ENCODE results near the gene CRIP1.

CRIP1 gene, protein sequence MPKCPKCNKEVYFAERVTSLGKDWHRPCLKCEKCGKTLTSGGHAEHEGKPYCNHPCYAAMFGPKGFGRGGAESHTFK

DNA sequence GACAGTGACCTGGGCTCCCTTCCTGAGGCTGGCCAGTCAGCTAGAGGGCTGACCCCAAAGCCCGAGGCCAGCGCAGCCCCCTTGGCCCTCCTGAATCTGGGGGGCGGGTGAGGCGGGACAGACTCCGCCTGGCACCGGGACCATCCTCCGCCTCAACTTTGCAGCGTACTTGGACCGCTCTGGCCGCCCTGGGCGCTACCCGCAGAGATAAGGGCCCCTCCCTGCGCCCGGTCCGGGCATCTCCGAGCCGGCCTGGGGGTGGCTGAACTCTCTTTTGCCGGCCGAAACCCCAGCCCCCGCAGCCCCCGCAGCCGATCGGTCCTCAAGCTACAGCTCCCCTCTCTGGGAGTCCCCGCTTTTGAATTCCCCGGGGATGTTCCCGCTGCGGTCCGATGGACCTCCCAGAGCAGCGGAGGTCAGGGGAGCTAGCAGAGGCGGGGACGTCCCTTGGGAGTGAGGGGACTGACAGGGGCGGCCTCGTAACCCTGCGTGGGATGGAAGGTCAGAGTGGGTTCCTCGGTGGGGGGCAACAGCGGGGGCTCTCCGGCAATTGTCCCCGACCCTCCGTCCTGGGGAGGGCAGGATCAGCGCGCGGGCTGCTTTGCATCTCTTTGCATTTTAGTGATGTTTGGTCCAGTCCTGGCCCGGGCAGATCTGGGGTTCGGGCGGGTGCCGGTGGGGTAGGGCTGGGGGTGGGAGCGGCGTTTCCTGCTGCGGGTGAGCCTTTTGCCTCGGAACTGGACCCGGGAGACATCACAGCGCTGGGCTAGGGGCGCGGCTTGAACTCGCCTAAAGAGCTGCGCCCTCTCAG lies at the start of gene CRIP1:
TSS of gene CRIP1 (plus strand) at position 724 of the 811 bp plus-strand sequence. CDS start 374 bp downstream, outside the sequence.
- no peak for DNase-seq (ENCODE audit: low spot score)

DNA sequence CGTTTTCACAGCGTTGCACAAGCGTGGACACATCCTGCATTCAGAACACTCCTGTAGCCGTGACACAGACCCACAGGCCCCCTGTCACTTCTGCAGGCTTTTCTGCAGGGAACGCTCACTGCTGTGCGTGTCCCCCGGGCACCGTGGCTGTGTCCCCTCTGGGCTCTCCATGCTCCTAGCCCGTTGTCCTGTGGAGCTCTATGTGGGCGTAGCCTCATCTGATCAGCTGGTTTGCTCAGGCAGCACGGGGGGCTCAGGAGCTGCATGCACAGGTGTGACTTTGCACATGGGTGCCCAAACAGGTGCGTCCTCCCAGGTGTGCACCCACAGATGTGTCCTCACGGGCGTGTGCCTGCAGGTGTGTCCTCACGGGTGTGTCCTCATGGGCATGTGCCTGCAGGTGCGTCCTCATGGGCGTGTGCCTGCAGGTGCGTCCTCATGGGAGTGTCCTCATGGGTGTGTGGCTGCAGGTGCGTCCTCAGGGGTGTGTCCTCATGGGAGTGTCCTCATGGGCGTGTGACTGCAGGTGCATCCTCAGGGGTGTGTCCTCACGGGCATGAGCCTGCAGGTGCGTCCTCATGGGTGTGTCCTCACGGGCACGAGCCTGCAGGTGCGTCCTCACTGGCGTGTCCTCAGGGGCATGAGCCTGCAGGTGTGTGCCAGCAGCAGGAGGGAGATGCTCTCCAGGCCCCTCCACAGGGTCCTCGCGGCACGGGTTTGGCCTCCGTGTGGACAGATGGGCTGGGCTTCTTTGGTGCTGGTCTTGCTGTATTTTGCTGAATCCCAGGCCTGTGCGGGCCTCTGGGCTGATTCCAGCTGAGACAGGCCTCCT lies 49.6 kb upstream of the CRIP1 start:
- DNase-seq (ENCODE audit: low spot score), result no peak

DNA sequence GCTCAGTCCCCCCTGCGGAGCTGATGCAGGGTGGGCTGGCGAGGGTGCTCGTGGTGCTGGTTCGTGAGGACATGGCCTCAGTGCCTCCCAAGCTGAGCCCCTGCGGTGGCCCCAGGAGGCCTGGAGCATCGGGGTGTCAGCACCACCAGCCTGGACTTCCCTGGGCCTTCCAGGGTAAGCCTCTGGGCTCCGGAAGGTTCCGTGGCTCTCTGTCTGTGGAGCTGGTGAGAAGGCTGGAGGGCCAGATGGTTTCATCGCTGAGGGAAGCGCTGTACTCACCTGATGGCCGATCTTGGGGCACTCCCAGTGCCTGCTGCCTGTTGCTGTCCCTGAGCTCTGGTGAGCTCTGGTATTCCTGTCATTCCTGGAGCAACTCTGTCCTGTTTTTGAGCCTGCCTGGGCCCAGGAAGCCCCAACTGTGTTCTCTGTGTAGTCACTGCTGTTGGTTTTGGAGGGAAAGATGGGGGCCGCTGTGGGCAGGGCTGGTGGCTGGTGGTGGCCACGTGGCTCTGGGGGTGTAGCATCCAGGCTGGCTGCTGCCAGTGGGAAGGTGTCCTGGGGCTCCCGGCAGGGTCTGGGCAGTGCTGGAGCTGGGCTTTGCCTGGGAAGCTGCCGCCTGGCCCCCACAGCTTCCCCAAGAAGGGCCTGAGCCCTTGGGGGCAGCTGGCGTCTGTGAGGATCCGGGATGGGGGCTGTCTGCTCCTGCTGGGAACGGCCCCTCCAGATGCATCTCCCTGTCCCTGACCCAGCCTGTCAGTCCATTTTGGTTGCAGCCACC lies 48.8 kb upstream of the CRIP1 start:
- DNase-seq (ENCODE audit: low spot score), result no peak

DNA sequence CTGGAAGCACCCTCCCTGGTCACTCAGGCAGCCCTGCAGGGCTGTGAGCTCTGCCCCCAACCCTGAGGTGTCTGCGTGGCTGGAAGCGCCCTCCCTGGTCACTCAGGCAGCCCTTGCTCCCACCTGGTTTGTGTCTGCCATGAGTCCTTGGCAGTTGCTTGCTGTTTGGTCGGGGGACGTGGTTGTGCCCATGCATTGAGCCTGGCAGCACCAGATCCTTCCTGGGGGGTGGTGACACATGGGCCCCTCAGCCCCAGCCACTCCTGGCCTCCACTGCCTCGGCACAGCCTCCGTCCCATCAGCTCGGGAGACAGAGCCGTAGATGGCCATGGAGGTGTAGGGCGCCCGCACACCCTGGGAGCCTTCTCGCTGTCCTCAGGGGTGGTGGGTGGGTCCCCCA lies 47.5 kb upstream of the CRIP1 start:
- DNase-seq (ENCODE audit: low spot score), result no peak

DNA sequence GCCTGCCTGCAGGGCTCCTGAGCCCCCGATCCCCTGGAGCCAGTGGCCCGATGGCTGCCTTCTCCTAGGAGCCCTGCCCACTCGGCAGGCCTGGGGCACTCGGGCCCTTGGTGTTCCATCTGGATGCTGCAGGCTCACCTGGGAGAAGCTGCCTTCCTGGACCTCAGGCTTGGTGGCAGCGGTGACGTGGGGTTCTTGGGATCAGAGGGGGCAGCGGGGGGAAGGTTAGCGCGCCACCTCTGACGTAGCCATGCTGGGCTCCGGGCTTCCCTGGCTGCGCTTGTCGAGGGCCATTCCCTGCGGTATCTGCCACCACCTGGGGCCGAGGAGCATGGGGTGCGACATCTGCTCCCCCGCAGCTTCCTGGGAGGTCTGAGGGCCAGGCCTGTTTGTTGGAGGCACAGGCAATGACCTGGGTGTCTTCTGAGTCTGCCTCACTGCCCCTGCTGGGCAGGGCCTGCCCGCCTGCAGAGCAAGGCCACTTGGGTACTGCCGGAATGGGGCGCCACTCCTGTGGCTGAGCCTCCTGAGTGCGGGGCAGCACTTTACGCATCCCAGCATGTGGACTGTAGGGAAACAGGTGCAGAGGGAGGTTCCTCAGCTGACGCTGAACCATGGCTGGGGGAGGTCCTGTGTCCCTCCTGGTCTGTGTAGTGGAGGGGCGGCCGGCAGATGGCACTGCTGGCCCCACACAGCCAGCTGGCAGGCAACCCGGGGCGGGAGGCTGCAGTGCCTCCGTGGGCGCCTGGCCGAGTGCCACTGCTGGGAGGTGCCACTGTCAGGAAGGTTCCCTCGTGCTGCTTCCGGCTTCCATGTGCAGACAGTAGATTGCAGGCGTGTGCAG lies 46.8 kb upstream of the CRIP1 start:
- DNase-seq (ENCODE audit: low spot score), result peak; percentile 27

DNA sequence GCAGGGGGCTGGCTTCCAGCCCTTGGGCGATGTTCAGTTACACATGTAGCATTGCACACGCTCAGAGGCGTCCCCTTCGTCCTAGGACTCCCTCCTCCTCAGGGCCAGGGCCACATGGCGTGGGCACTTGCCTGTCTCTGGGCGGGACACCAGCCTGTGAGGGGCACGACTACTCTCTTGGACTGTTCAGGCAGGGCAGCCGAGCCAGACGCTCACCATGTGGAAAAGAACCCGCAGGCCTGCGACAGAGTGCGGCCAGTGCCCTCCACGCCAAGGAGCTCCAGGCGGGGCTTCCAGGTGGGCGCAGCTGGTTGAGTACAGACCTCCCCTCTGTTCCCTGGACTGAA lies 46.2 kb upstream of the CRIP1 start:
- no peak for DNase-seq (ENCODE audit: low spot score)

DNA sequence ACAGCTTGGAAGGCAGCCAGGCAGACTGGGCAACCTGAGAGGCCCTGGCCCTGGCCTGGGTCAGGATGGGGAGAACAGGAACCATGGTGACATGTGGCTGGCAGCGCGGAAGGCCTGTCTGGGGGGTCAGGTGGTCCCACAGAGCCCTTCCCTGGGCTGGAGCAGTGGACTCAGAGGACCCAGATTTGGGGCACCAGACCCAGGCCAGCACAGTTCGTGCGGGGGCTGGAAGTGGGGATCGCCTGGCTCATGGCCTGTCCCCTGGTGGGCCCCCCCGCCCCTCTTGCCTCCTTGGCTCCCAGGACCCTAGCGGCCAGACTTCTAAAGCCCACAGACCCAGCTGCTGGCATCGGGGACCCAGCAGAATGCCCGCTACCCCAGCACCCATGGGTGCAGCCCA lies 45.7 kb upstream of the CRIP1 start:
- no peak for DNase-seq (ENCODE audit: low spot score)

DNA sequence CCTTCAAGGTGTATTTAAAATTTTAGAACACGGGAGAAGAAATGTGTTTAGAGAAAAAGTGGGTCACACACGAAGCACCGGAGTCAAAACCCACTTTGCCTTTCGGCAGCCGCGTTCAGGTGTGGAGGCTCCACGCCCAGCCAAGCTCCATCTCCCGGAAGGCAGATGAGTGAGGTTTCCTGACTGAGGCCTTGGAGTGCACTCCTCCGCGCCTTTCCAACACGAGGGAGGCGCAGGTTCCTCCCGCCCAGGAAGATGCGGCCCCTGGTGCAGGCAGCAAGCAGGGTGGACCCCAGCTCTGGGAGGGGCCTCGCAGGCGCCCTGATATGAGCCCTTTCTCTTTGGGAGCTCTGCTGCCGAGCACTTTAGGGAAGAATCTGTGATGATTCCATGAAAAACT lies 44.6 kb upstream of the CRIP1 start:
- DNase-seq (ENCODE audit: low spot score), result no peak

DNA sequence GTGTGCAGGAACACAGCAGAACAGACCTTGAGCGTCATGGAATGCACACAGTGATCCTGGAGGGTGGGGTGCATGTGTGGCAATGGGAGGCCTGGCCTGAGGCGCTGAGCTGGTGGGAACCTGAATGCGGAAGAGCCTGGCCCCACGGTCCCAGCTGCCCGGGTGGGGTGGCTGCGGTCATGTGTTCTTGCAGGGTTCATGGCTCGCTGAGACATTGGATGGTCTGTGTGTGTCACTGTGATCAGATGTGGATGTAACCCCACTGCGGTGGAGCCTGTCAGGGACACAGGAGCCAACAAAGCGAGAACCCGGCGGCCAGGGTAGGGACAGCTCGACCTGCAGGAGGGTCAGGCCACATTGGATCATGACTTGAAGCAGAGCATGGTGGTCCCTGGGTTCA lies 43.9 kb upstream of the CRIP1 start:
- no peak for DNase-seq (ENCODE audit: low spot score)

DNA sequence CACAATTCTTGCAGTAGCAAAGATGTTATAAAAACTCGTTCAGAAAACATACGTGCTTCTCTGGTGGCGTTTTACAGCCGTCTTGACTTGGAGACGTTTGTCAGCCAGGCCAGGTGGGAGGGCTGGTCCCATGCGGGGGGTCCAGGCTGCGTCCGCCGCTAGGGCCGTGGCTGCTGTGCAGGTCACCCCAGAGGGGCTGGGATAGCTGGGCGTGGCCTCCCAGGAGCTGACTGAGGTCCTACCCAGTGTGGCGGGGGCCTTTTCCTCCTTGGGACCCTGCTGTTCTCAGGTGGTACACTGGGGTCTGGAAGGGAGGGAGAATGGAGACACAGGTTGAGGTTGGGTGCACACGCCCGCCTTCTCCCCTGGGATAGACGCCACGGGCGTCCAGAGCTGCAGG lies 41.8 kb upstream of the CRIP1 start:
- no peak for DNase-seq (ENCODE audit: low spot score)

DNA sequence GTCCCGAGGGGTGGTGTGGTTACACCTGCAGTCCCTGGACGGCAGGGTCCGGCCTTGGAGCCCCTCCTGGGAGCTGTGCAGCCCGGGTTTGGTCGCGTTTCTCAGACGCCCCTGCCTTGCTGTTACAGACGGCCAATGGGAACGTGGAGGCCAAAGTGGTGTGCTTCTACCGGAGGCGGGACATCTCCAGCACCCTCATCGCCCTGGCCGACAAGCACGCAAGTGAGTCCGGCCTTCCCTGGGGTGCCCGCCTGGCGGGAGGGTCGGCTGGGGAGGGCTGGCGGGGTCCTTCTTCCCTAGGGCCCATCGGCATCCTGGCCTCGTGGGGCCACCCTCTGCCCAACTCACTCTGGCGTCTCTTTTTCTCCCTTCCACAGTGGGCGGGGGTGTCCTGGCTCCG lies 41.4 kb upstream of the CRIP1 start:
- DNase-seq (ENCODE audit: low spot score), result no peak

DNA sequence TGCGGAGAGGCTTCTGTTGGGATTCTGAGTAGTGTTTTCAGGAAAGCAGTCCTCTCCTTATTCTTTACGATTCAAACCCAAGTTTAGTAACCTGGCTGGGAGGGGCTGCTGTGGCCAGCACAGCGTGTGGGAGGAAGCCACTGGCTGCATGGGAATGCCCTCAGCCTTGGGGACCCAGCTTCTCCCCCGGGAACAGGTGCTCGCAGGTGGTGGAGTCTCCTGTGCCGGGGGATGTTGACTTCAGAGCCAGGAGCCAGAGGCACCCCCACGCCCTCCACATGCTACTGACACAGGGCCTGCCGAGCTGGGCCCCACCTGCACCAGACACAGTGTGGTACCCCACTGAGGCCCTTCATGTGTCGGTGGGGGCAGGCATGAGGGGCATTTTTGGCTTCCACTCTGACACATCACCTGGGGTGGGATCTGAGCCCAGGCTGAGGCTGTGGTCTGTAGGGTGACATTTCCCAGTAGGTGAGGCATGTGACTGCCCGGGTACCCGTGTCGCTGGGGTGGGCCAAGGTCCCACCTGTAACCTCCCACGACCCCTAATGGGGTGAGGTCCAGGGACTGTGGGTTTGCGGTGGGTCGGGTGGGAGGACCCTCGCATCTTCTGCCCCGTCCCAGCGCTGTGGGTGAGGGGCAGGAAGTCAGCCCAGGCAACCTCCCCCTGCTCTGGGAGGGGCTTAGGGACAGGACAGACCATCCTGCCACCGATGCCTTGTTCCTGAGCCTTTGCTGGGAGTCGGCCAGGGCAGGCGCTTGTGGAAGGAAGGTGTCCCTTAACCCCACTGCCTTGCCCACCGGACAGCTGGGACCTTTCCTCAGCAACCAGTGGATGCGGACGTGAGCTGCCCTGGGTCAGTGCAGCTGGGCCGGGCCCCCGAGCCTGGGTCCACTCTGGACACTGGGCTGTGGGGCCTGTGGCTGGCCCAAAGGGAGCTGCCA lies 40.5 kb upstream of the CRIP1 start:
- no peak for DNase-seq (ENCODE audit: low spot score)

DNA sequence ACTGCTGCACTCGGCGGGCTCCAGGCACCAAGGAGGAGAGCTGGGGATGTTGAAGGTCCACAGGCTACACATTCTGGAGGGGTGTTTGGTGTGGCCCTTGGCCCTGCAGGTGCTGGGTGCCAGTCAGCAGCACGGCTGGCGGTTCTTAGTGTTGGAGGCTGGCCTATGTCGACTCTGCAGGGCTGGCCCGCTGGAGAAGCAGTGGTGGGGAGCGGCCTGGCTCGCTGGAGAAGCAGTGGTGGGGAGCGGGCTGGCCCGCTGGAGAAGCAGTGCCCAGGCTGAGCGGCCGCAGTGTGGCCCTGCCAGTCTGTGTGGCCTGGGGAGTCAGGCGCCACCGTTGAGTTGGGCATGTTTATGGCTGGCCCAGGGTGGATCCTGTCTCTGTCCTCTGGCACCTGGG lies 39.7 kb upstream of the CRIP1 start:
- DNase-seq (ENCODE audit: low spot score), result no peak

DNA sequence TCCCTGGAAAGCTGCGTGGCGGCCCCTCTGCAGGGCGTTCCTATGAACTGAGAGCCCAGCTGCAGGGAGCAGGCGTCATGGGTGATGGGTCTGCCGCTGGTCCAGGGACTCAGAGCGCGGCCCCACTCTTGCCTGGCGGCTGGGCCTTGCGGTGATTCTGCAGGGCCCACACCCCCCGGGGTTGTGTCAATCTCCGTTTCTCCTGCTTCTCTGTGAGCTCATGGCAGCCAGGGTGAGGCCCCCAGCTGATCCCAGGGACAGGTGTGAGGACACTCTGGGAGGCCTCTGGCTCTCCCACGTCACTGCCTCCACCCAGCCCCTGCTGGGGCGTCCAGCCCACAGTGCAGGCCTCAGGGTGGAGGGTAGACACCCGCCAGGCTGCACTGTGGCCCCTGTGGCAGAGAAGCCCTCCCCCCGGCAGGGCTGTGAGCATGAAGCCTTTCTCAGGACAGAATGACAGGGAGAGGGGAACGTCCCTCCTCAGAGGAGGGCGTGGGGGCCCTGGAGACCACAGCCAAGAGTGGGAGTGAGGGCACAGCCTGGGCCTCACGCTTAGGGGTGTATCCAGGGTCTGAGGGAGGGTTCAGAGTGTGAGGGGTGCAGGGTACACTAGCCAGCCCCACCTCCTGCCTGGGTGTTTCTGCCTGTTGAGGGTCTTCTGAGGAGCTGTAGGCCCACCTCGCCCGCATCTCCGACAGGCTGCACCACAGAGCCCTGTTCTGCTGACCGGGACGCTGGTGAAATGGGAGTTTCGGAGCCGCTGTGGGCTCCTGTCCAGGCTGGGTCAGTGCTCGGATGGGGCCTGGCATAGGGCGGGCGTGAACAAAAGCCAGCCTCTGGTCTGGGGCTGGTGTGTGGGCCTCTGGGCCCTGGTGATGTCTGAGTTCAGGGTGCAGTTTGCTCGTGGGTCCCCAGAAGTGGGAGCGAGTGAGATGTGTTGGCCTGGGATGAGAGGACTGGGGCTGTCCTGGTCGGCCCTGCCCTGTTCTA lies 38.7 kb upstream of the CRIP1 start:
- no peak for DNase-seq (ENCODE audit: low spot score)

DNA sequence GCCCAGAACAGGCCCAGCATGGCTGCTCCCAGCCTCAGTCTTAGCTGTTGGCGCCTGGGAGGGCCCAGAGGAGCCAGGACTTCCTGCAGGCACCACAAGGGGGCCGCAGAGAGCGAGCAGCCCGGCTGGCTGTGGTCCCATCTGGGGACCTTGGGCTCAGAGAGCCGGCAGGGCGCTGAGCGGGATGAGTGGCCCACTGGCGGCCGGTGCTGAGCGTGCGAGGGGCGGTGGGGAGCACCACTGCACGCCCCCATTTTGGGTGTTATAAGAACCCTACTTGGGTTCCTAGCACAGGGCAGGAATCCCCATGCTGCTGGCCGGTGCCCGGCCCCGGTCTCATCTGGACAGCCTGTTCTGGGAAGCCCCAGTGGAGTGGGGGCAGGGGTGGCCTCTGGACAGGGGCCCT lies 38.0 kb upstream of the CRIP1 start:
- DNase-seq (ENCODE audit: low spot score), result peak; percentile 94

DNA sequence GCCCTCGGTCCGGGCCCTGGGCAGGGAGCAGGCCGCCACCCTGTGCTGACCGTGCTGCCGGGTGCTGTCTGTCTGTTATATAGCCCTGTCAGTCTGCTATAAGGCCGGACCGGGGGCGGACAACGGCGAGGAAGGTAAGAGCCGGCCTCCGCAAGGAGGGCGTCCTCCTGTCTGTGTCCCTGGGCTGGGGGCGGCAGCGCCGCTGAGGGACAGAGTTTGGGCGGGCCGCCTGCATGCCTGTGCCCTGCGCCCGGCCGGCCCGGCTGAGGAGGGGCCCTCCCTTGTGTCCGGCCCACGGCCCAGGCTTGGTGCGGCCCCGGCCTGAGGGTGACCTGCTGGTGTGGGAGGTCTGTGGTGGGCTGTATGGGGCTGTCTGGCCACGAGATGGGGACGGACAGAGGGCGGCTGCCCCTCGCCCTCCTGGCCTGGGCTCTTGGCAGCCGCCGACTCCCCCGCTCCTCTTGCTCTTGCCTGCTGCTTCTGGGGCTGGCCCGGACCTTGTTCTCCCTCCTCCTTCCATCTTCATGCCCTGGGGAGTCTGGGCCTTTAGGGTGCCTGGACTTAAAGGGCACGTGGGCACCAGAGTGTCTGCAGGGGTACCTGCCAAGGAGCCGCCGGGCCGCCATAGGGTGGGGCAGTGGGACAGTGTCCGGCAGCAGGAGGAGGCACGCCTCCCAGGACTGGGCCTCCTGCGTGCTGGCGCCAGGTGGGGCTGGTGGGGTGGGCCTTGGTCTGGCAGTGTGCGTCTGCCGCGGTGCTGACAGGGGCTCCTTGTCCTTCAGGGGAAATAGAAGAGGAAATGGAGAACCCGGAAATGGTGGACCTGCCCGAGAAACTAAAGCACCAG lies 37.2 kb upstream of the CRIP1 start:
- DNase-seq (ENCODE audit: low spot score), result no peak

DNA sequence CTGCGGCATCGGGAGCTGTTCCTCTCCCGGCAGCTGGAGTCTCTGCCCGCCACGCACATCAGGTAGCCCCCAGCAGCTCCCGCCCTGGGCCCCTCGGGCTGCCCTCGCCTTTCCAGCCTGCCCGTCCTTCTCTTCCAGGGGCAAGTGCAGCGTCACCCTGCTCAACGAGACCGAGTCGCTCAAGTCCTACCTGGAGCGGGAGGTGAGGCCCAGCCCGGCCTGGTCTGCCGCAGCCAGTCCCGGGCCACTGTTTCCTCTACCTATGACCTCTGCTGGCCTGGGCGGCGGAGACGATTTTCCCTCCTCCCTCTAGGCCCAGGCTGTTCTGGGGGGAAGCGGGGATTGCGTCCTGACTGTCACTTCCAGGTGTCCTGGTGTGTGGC lies 36.6 kb upstream of the CRIP1 start:
- no peak for DNase-seq (ENCODE audit: low spot score)

Measured in AG08395 (cell line).